ENCODE measurements around the gene CRYBB2.

DNA sequence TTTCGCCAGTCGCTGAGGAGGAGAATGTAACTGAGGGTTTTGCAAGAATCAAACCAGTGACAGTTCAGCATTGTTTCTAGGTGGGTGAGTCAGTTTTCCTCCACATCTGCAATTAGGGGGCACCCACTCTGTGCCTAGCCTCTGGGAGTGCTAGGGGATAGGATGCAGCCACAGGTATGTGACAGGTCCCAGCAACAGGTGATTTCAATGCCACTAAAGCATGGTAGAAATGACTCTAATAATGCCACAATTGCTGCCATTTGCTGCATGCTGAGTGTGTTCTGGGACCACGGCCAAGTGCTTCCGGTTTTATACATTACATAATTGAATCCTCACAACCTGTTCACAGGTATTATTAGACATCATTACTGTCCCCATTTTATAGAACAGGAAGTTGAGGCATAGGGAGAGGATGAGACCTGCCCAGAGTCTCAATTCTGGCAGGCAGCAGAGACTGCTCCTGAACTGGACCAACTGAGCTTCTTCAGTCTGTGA, 556 bp downstream of the CRYBB2 start:
- TF ChIP-seq, protein P1, sequence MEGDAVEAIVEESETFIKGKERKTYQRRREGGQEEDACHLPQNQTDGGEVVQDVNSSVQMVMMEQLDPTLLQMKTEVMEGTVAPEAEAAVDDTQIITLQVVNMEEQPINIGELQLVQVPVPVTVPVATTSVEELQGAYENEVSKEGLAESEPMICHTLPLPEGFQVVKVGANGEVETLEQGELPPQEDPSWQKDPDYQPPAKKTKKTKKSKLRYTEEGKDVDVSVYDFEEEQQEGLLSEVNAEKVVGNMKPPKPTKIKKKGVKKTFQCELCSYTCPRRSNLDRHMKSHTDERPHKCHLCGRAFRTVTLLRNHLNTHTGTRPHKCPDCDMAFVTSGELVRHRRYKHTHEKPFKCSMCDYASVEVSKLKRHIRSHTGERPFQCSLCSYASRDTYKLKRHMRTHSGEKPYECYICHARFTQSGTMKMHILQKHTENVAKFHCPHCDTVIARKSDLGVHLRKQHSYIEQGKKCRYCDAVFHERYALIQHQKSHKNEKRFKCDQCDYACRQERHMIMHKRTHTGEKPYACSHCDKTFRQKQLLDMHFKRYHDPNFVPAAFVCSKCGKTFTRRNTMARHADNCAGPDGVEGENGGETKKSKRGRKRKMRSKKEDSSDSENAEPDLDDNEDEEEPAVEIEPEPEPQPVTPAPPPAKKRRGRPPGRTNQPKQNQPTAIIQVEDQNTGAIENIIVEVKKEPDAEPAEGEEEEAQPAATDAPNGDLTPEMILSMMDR (IDR thresholded peaks at IDR 0.05): no peak
- TF ChIP-seq EZH2 (IDR thresholded peaks at IDR 0.05) (no peak), EZH2phosphoT487 (IDR thresholded peaks at IDR 0.05) (no peak)
